ENCODE results near the gene PRR23B.

DNA sequence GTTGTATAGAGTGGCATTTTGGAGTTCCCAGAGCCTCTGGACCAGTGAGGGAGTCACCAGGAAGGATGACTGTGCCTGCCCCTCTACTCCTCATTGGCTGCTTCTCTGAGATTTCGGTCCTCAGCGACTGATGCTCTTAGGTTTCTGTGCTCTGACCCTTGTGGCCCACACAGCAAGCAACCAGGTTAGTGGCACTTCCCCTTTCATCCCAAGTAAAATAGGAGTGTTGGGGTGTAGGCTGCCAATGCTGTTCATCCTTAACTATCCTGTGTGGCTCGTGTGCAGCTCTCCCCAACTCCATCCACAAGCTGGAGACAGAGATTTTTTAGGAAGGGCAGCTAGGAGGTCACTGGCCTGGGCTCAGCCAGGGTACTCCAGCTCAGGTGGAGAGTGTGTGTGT is 35.9 kb downstream of the PRR23B start:
- TF ChIP-seq POLR2AphosphoS5 (IDR thresholded peaks at IDR 0.05; ENCODE audit: borderline replicate concordance, low read depth, low read length) (no peak), EZH2 (IDR thresholded peaks at IDR 0.05) (no peak), FOXP2 (optimal IDR thresholded peaks at IDR 0.05; ENCODE audit: control extremely low read depth, extremely low read length, insufficient read depth) (no peak)

All from SK-N-MC (cell line).